COR-L47 (cell line): ENCODE results near the gene LUC7L3.
"Not testable (repeated sequence)": the region's sequence is repeated elsewhere in the genome, so short reads cannot be mapped to it uniquely, and the experiment has no call there.

Experiments
- DNase-seq: peaks from one replicate; lab custom pipeline; 2025; lab: John Stamatoyannopoulos, UW

LUC7L3 gene

GRCh38 chr17:50783193-50783660, 63.8 kb downstream of the LUC7L3 start:
- peak; percentile 75 for DNase-seq

GRCh38 chr17:50783905-50784304, 64.5 kb downstream of the LUC7L3 start:
- no peak for DNase-seq

GRCh38 chr17:50785126-50785525, 65.7 kb downstream of the LUC7L3 start:
- no peak for DNase-seq

- no peak for DNase-seq
Observed at GRCh38 chr17:50785946-50786570, 66.7 kb downstream of the LUC7L3 start.

DNA sequence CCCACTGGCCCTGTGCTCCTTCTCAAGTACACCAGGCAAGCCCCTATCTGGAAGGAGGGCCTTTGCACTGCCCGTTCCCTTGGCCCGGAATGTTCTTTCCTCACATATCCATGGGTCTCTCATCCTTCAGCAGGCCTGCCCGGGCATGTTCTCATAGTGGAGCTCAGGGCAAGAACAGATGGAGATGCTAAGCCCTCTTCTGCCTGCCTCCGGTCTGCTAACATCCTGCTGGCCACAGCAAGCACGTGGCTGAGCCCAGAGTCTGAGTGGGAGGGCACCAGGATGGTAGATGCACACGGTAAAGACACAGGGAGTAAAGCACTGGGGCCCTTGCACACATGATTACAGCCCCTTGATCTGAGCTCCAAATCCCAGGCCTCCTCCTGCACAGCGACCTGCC, 67.7 kb downstream of the LUC7L3 start:
- no peak for DNase-seq

- no peak for DNase-seq
Observed at GRCh38 chr17:50790618-50791017, 71.2 kb downstream of the LUC7L3 start.

DNA sequence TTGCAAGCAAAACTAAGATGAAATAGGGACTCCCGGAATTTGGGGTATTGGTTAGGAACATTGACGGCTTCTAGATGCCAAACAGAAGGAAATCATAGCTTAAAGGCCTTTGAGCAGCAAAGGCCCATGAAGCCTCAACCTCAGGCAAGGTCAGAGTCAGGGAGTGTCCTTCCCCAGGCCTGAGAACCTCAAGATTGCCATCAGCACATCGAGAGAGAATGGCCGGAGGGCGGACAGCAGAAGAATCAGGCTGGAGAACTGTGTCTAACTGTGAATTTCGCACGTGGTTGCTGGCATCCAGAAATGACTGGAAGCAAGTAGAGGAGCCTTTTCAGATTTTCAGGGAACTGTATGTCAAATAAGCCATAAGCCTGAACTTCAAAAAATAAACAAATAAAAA, 72.7 kb downstream of the LUC7L3 start:
- no peak for DNase-seq

- DNase-seq, result no peak
Observed at GRCh38 chr17:50793007-50793406, 73.6 kb downstream of the LUC7L3 start.

DNA sequence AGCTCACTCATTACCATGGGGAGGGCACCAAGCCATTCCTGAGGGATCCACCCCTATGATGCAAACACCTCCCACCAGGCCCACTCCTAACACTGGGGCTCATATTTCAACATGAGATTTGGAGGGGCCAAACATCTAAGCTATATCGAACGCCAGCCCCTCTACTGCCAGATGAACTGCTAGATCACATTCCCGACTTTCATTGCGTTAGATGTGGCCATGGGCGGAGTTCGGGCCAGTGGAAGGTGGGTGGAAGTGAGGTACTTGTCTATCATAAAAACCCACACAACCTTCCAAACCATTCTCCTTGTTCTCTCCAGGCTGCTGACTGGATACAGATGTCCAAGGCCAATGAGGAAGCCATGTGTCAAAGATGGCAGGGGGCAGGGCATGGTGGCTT, 75.0 kb downstream of the LUC7L3 start:
- DNase-seq, result no peak

GRCh38 chr17:50797135-50797810, 77.9 kb downstream of the LUC7L3 start:
- DNase-seq, result no peak

- no peak for DNase-seq
Observed at GRCh38 chr17:50798424-50799288, 79.3 kb downstream of the LUC7L3 start.

DNA sequence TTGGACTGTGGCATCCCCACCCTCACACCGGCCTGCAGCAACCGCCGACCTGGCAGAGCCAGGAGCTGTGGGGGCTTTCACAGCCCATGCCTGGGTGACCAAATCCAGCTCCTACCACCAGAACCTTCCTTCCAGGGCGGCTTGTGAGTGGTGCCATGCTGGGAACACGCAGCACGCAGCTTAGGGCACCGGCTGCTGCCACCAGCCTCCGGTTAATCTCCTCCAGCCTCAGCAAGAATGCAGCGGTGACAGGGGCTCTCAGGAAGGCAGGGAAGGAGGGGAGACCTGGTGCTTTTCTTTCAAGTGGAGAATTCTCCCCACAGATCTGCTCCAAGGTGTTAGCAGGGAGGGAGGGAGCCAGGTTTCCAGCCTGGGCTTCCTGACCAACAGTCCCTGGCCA, 80.2 kb downstream of the LUC7L3 start:
- DNase-seq, result no peak

DNA sequence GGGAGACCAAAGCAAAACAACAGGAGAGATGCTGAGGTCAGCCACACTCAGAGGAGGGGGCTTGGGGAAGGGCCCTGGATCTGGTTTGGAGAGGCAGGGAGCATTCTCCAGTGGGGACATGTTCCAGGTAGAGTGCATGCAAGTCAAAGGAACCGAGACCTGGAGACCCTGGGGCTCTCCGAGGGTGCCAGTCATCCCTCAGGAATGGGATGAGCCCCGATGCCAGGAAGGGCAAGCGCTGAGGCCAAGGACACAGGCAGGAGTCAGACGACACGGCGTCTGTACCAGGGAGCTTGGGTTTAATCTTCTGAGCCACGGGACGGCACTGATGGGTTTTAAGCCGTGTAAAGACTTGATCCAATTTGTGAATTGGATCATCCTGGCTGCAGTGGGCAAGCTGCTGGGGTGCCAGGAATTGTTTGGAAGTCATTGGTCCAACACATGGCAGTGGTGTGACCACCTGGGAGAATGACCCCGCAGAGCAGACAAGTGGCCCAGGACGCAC, 80.8 kb downstream of the LUC7L3 start:
- DNase-seq, result no peak

GRCh38 chr17:50802609-50803571, 83.5 kb downstream of the LUC7L3 start:
- DNase-seq, result no peak

GRCh38 chr17:50803676-50804075, 84.3 kb downstream of the LUC7L3 start:
- no peak for DNase-seq

DNA sequence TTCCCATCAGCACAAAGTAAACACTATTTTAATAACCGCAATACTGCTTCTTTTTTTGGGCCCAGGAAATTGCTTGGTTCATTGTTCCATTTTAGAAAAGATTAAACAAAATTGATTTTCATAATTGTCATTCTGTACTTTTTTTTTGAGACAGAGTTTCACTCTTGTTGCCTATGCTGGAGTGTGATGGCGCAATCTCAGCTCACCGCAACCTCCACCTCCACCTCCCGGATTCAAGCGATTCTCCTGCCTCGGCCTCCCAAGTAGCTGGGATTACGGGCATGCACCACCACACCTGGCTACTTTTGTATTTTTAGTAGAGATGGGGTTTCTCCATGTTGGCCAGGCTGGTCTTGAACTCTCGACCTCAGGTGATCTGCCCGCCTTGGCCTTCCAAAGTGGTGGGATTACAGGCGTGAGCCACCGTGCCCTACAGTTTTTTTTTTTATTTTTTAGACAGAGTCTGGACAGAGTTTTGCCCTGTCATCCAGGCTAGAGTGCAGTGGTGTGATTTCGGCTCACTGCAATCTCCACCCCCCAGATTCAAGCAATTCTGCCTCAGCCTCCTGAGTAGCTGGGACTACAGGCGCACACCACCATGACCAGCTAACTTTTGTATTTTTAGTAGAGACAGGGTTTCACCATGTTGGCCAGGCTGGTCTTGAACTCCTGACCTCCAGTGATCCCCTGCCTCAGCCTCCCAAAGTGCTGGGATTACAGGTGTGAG, 85.5 kb downstream of the LUC7L3 start:
- not testable (repeated sequence) for DNase-seq

DNA sequence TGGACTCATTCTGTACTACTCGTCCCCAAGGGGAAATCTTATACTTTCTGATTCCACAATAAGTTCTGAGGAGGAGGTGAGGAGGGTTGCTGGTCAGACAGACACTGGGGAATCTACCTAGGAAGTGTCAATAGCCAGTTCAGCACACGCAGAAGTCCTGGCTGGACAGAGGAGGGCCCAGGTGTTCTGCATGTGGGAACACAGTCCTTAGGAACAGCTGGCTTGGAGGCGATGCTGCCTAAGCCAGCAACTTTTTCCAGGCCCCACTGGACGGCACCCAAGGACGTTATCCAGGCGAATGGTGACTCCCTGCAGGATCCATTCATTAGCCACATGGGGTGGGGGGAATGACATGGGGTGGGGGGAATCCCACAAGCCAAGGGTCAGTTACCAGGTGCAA, 86.1 kb downstream of the LUC7L3 start:
- no peak for DNase-seq
